D721Med (cell line): ENCODE results near the gene CDH4.

Source experiments
- DNase-seq: peaks from one replicate; pipeline ENCODE4 v3.0.0; 2011; ENCODE audit warnings: low spot score; ENCODE audit not compliant: insufficient read length
- FAIRE-seq: peaks from 2 replicates; lab custom pipeline; 2011; peaks lifted over from hg19 to GRCh38; lab: Jason Lieb, UNC
- CTCF ChIP-seq: IDR thresholded peaks from 2 replicates; pipeline ENCODE4 v1.5.1; 2012; ENCODE audit warnings: mild to moderate bottlenecking, control low read depth; ENCODE audit not compliant: insufficient read depth; ENCODE audit errors: missing control alignments

Gene CDH4

DNA sequence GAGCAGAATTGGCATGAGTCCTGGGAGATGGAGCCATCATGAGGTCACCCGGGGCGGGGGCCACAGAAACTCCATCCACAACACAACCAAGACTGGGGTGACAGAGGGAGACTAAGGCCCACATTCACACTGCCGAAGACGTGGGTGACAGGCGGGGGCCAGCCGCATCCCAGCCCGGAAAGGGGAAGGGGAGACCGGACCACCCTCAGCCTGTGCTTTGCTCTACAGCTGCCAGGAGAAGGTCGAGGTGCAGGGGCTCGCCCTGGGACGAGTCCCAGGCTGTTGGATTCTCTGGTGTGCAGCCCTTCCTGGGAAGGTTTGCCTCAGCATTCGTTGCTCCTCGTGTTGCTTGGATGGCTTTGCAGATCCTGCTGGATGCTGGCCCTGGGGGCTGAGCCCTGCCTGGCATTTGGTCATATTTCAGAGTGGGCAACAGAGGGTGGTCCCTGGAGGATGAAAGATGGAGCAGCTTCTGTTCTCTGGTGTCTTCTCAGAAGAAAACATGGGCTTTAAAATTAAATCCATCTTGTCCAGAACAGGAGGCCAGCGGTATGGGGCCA is 484.8 kb downstream of the CDH4 start:
- FAIRE-seq, result no peak
- no peak for DNase-seq
- TF ChIP-seq CTCF, result no peak

- no peak for DNase-seq
- TF ChIP-seq CTCF, result no peak
- FAIRE-seq, result no peak
Observed at GRCh38 chr20:61737346-61737745, 485.3 kb downstream of the CDH4 start.

DNA sequence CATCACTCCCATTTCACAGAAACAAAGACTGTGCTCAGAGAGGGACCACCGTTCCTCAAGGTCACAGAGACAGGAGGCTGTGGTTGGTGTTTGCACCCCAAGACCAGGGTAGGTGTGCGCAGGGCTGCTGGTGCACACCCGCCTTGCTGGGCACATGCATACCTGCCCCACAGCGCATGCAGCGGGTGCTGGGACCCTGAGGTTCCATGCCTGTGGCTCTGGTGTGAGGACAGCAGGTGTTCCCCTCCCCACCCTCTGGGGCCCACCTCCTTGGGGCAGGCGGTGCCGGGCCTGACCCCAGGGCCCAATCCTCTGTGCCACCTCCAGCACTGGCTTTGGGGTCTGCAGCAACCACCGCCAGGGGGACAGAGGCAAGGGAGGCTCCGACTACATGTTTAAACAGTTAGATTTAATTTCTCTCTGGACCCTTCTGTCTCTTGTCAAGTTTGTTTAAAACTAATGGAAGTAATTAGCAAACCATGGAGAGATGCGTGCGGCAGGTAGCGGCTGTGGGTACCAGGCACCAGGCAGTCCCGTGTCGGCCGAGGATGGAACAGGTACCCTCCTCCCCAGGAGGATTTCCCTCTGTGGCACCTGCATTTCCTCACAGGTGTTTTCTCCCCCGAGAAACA is 485.9 kb downstream of the CDH4 start:
- FAIRE-seq, result no peak
- no peak for TF ChIP-seq CTCF

DNA sequence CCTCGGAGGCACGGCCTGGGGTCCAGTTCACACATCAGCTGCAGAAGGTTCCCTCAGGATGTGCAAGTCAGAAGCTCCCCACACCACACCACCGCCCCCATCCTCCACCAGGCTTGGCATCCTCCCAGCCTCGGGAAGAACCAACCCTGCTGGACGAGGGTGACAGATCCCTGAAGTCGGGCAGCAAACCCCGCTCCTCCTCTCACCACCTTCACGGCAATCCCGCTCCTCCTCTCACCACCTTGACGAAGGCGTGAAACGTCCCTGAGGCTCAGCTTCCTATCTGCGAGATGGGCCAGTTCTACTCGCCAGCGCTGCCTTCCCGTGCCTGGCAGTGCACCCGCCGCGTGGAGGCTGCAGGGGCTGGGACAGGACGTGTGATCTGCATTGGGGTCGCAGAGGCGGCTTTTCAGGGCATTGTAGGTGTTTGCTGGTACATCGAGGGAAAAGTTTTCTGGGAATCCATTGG is 486.6 kb downstream of the CDH4 start:
- DNase-seq, result no peak
- no peak for TF ChIP-seq CTCF
- FAIRE-seq, result no peak

More for the DNA sequence above, 485.9 kb downstream of the CDH4 start:
- DNase-seq, result no peak

DNA sequence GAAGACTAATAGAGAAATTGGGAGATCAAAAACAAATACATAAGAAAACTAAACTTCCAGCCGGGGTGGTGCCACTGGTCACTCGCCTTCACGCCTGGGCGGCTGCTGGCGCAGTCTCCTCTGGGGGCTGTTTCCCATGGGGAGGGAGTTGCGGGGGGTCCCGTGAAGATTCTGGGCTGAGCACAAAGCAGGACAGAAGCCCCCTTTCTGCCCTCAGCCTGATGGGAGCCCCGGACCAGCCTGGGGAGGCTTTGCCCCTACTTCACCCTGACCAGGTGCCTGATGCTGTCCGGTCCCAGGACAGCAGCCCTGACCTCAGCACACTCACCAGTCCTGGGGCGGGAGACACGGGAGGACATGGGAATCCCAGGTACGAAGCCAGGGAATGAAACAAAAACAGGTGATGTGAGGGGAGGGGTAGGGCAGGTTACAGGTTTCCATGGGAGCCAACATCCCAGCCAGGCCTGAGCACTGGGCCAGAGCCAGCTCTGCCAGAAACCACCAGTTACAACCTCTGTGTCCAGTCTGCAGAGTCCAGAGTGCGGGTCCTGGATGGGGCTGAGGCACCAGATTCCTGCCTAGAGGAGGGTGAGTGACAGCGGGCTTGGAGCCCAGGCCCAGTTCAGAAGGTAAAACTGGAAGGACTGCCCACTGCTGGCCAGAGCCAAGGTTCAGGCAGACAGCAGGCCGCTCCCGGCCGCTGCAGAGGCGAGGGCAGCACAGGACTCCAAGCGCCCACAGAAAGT is 487.2 kb downstream of the CDH4 start:
- DNase-seq, result no peak
- no peak for TF ChIP-seq CTCF
- FAIRE-seq, result no peak

DNA sequence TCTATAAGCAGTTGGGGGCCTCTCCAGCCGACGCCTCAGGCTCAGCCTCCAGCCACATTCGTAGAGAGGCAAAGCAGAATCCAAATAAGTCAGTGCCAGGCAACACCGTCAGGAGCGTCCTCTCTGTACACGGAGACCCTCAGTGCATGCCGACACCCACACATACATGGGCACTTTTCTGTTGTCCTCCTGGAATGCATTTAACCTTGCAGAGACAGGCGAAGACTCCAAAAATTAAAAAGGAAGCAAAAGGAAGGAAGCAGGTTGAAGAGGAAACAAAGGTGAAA is 487.7 kb downstream of the CDH4 start:
- no peak for DNase-seq
- no peak for FAIRE-seq
- TF ChIP-seq CTCF, result no peak
